SK-N-SH treated with all-trans-retinoic acid at 6 μM for 48 hours (cell line): ENCODE results near the gene CRIP1.

Source experiments
- ATAC-seq: fragments of 200-7000 bp; cut with Tn5 transposase; 3 replicates; pipeline ENCODE4 v1.9.1; 2020; ENCODE audit warnings: mild to moderate bottlenecking, moderate library complexity
- ARNTL ChIP-seq: fragments of 450-650 bp; formaldehyde crosslinking; IDR thresholded peaks from 2 replicates; pipeline ENCODE4 v1.5.0; 2020; ENCODE audit warnings: low read depth, mild to moderate bottlenecking, moderate library complexity, borderline replicate concordance
- CREB5 ChIP-seq: fragments of 250-450 bp; sonication (Bioruptor Pico); IDR thresholded peaks from 2 replicates; pipeline ENCODE4 v1.5.1; 2020; ENCODE audit warnings: low read depth, mild to moderate bottlenecking, moderate library complexity
- CSDC2 ChIP-seq: fragments of 250-450 bp; sonication (Bioruptor Pico); IDR thresholded peaks from 2 replicates; pipeline ENCODE4 v1.5.0; 2020; ENCODE audit warnings: mild to moderate bottlenecking, moderate library complexity
- ESRRG ChIP-seq: fragments of 250-450 bp; sonication (Bioruptor Pico); IDR thresholded peaks from 2 replicates; pipeline ENCODE4 v1.6.1; 2021; ENCODE audit warnings: mild to moderate bottlenecking
- ISL1 ChIP-seq: fragments of 250-450 bp; sonication (Bioruptor Pico); IDR thresholded peaks from 2 replicates; pipeline ENCODE4 v2.1.2; 2022; ENCODE audit warnings: mild to moderate bottlenecking, moderate library complexity
- OSR1 ChIP-seq: fragments of 250-450 bp; sonication (Bioruptor Pico); IDR thresholded peaks from 2 replicates; pipeline ENCODE4 v1.8.0; 2022; ENCODE audit warnings: moderate library complexity, mild to moderate bottlenecking, inconsistent platforms
- PATZ1 ChIP-seq: fragments of 250-450 bp; sonication (Bioruptor Pico); IDR thresholded peaks from 2 replicates; pipeline ENCODE4 v1.8.0; 2020; ENCODE audit warnings: mild to moderate bottlenecking, moderate library complexity, borderline replicate concordance
- POU6F1 ChIP-seq: fragments of 250-450 bp; sonication (Bioruptor Pico); IDR thresholded peaks from 2 replicates; pipeline ENCODE4 v1.8.0; 2021; ENCODE audit warnings: low read depth, mild to moderate bottlenecking, moderate library complexity, borderline replicate concordance
- PPARA ChIP-seq: fragments of 250-450 bp; sonication (Bioruptor Pico); IDR thresholded peaks from 2 replicates; pipeline ENCODE4 v1.5.0; 2020; ENCODE audit warnings: mild to moderate bottlenecking, borderline replicate concordance
- SNAI2 ChIP-seq: fragments of 250-450 bp; sonication (Bioruptor Pico); IDR thresholded peaks from 2 replicates; pipeline ENCODE4 v1.5.0; 2020; ENCODE audit warnings: mild to moderate bottlenecking, moderate library complexity
- TCF4 ChIP-seq: fragments of 250-450 bp; sonication (Bioruptor Pico); IDR thresholded peaks from 2 replicates; pipeline ENCODE4 v1.8.0; 2021; ENCODE audit warnings: mild to moderate bottlenecking, moderate library complexity, borderline replicate concordance
- TOX ChIP-seq: fragments of 250-450 bp; sonication (Bioruptor Pico); IDR thresholded peaks from 2 replicates; pipeline ENCODE4 v1.8.0; 2021; ENCODE audit warnings: mild to moderate bottlenecking, moderate library complexity, borderline replicate concordance
- TSHZ2 ChIP-seq: fragments of 250-450 bp; sonication (Bioruptor Pico); IDR thresholded peaks from 2 replicates; pipeline ENCODE4 v1.5.0; 2020; ENCODE audit warnings: mild to moderate bottlenecking, moderate library complexity
- ZFP3 ChIP-seq: fragments of 250-450 bp; sonication (Bioruptor Pico); IDR thresholded peaks from 2 replicates; pipeline ENCODE4 v1.5.0; 2020; ENCODE audit warnings: mild to moderate bottlenecking, moderate library complexity
- ZFP30 ChIP-seq: fragments of 450-650 bp; formaldehyde crosslinking; IDR thresholded peaks from 2 replicates; pipeline ENCODE4 v1.5.0; 2022; ENCODE audit warnings: mild to moderate bottlenecking, moderate library complexity
- ZNF565 ChIP-seq: fragments of 450-650 bp; formaldehyde crosslinking; conservative IDR thresholded peaks from 2 replicates; pipeline ENCODE4 v1.5.0; 2020; ENCODE audit warnings: low read depth, mild to moderate bottlenecking, moderate library complexity
- ZNF70 ChIP-seq: fragments of 450-650 bp; formaldehyde crosslinking; IDR thresholded peaks from 2 replicates; pipeline ENCODE4 v1.5.0; 2020; ENCODE audit warnings: mild to moderate bottlenecking, moderate library complexity
- ZNF8 ChIP-seq: fragments of 450-650 bp; formaldehyde crosslinking; IDR thresholded peaks from 2 replicates; pipeline ENCODE4 v1.5.0; 2020; ENCODE audit warnings: mild to moderate bottlenecking, moderate library complexity

CRIP1 gene

GRCh38 chr14:105447651-105448640, 38.7 kb upstream of the CRIP1 start (continued):
- TF ChIP-seq PPARA (CRISPR knock-in tag), result no peak
- no peak for TF ChIP-seq ZNF565 (CRISPR knock-in tag)
- no peak for TF ChIP-seq CREB5

GRCh38 chr14:105448706-105449111, 38.0 kb upstream of the CRIP1 start:
- TF ChIP-seq ISL1 (CRISPR knock-in tag) (no peak), POU6F1 (CRISPR knock-in tag) (no peak), ZNF565 (CRISPR knock-in tag) (no peak), CREB5 (no peak), CSDC2 (CRISPR knock-in tag) (no peak), TCF4 (CRISPR knock-in tag) (no peak), SNAI2 (CRISPR knock-in tag) (no peak), ARNTL (CRISPR knock-in tag) (no peak), ESRRG (CRISPR knock-in tag) (no peak), PATZ1 (CRISPR knock-in tag) (no peak), TSHZ2 (CRISPR knock-in tag) (no peak), ZNF8 (CRISPR knock-in tag) (no peak)
- peak; percentile 94 for ATAC-seq

- no peak for ATAC-seq
- TF ChIP-seq ZFP3 (no peak), TCF4 (CRISPR knock-in tag) (no peak), PPARA (CRISPR knock-in tag) (no peak), CREB5 (no peak), TOX (no peak), ZFP30 (no peak), ARNTL (CRISPR knock-in tag) (no peak), ZNF565 (CRISPR knock-in tag) (no peak), OSR1 (CRISPR knock-in tag) (no peak), TSHZ2 (CRISPR knock-in tag) (no peak), ISL1 (CRISPR knock-in tag) (no peak), ZNF70 (no peak), SNAI2 (CRISPR knock-in tag) (no peak), CSDC2 (CRISPR knock-in tag) (no peak)
Measured at GRCh38 chr14:105449276-105450122, 37.2 kb upstream of the CRIP1 start.
